Left colon (tissue), 2 donors: ENCODE results near the gene CLDND1. TPM values are rescaled to one million over a fixed set of nuclear protein-coding genes. Genes with fewer than 3 reads are reported as not detected.

Experiments
- ATAC-seq: fragments of 200-7000 bp; cut with Tn5 transposase; one replicate; pipeline ENCODE4 v1.9.1; 2020; ENCODE audit warnings: mild to moderate bottlenecking, moderate library complexity
- DNase-seq, 2 donors: peaks; one replicate each; pipeline ENCODE4 v3.0.0-alpha.2; 2020
- intact Hi-C, 2 donors: fragments of 100-400 bp; cut with DNase I in 1 of 2; cut with micrococcal nuclease in 1 of 2; formaldehyde crosslinking; loops; one replicate each; pipeline versions ENCODE4 v1.11.2 to v1.14.0; 2022; cut with DNase I, micrococcal nuclease
- total RNA-seq, 2 donors: library from RNA; stranded (reverse); fragmentation: NEBNext Ultra II Directional; extraction: Animal tissue kit (Norgen Biotek cat#: 25700); gene quantifications; one replicate each; pipeline ENCODE4 v1.2.1, GENCODE V29; 2021
- donor health status: DM: no; HTN: no; CAD: no.
- donor health status: DM: yes; HTN: yes; CAD: no.

CLDND1 gene
- total RNA-seq, 2 donors from 2014 or later = 47.5 to 70.9 TPM

- no peak for ATAC-seq
- intact Hi-C loops = loop anchor here in 1 of 2 donors (10.0 kb wide), 1 partner anchor 66 kb away; the partner anchor contains the start of gene CPOX
- no peak for DNase-seq
Measured at GRCh38 chr3:98528474-98529346, 6.0 kb upstream of the CLDND1 start.

- DNase-seq (no peak), ATAC-seq (no peak)
- intact Hi-C loops = loop anchor here in 1 of 2 donors (10.0 kb wide), 1 partner anchor 69 kb away; the partner anchor contains the start of gene CPOX
Measured at GRCh38 chr3:98525494-98525893, 2.8 kb upstream of the CLDND1 start.

- ATAC-seq (peak; percentile 75), DNase-seq (peak; percentile 36 to 57)
- intact Hi-C loops = loop anchor here in 1 of 2 donors (10.0 kb wide), 1 partner anchor 73 kb away; the partner anchor contains the start of gene CPOX
Measured at GRCh38 chr3:98521897-98522543, 682 bp downstream of the CLDND1 start.

- intact Hi-C loops = no loop called here
- ATAC-seq (no peak), DNase-seq (no peak)
Measured at GRCh38 chr3:98519351-98519750, 3.4 kb downstream of the CLDND1 start.

- intact Hi-C loops = no loop called here
- ATAC-seq (no peak), DNase-seq (no peak)
Measured at GRCh38 chr3:98518816-98519215, 3.9 kb downstream of the CLDND1 start.

GRCh38 chr3:98514948-98515347 lies 7.8 kb downstream of the CLDND1 start:
- ATAC-seq = no peak
- intact Hi-C loops = no loop called here

GRCh38 chr3:98513736-98514135 lies 9.0 kb downstream of the CLDND1 start:
- intact Hi-C loops = no loop called here
- ATAC-seq = no peak
- no peak for DNase-seq

More at GRCh38 chr3:98514948-98515347, 7.8 kb downstream of the CLDND1 start:
- DNase-seq = no peak

- ATAC-seq (no peak), DNase-seq (no peak)
- intact Hi-C loops = no loop called here
Measured at GRCh38 chr3:98513091-98513511, 9.6 kb downstream of the CLDND1 start.

GRCh38 chr3:98512576-98512975 lies 10.1 kb downstream of the CLDND1 start:
- ATAC-seq (no peak), DNase-seq (no peak)
- intact Hi-C loops = no loop called here

GRCh38 chr3:98508582-98508981 lies 14.1 kb downstream of the CLDND1 start:
- intact Hi-C loops = no loop called here
- ATAC-seq (no peak), DNase-seq (no peak)

GRCh38 chr3:98504539-98504938 lies 18.2 kb downstream of the CLDND1 start:
- ATAC-seq = no peak
- no peak for DNase-seq
- intact Hi-C loops = no loop called here

GRCh38 chr3:98501863-98502576 lies 20.7 kb downstream of the CLDND1 start:
- intact Hi-C loops = no loop called here
- no peak for DNase-seq
- no peak for ATAC-seq

GRCh38 chr3:98501270-98501669 lies 21.4 kb downstream of the CLDND1 start:
- no peak for DNase-seq
- intact Hi-C loops = no loop called here
- ATAC-seq = no peak

- DNase-seq = no peak
- no peak for ATAC-seq
- intact Hi-C loops = no loop called here
Measured at GRCh38 chr3:98500019-98500418, 22.7 kb downstream of the CLDND1 start.

GRCh38 chr3:98497381-98497780 lies 25.3 kb downstream of the CLDND1 start, which contains the start of gene OR5K2:
OR5K2 (plus strand) TSS chr3:98497681; CDS start chr3:98497681, 0 bp downstream.
- DNase-seq (no peak), ATAC-seq (no peak)
- intact Hi-C loops = no loop called here

GRCh38 chr3:98483626-98484025 lies 39.1 kb downstream of the CLDND1 start:
- DNase-seq = no peak
- ATAC-seq = no peak
- intact Hi-C loops = no loop called here

GRCh38 chr3:98482717-98483482 lies 39.8 kb downstream of the CLDND1 start:
- intact Hi-C loops = no loop called here
- DNase-seq = peak in 1 of 2 donors; percentile 31
- ATAC-seq = no peak
